ENCODE measurements around the gene SLCO2A1. TPM values are rescaled to one million over a fixed set of nuclear protein-coding genes. Genes with fewer than 3 reads are reported as not detected.

SLCO2A1 gene
- polyA plus RNA-seq, 1 donor (not counting 4 experiments of a cell fraction or from before 2014, with no cell fraction given), result 0.80 TPM

DNA sequence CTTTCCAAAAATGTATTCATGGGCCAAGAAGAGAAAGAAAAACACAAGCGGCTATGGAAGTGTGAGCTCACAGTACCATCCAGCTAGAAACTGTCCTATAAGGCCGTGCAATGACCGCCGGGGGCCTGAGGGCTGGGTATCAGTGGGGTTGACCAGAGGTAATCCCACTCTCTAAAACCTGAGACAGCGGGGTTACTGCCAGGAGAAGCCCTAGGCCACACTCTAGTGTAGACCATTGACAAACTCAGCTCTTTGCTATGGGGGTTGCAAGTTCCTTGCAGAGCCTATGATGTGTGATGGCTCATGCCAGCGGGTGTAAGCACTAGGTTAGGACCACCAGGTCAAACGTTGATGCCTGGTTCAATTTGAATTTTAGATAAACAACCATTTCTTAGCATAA, 25.9 kb upstream of the SLCO2A1 start:
- Histone ChIP-seq H3K27me3 (ENCODE audit: control insufficient read depth, extremely low read depth, insufficient read depth, low read length) (peaks cover 25% of the 10 kb centered on the region), H3K9me1 (ENCODE audit: control insufficient read depth, extremely low read depth, insufficient read depth, low read length) (no peaks in the 10 kb centered on the region), H3K36me3 (ENCODE audit: control insufficient read depth in 2 of 2, extremely low read depth in 1 of 2, insufficient read depth in 2 of 2, low read length in 2 of 2) (no peaks in the 10 kb centered on the region), H3K27ac (ENCODE audit: control insufficient read depth, insufficient read depth, low read length) (no peak overlapping the region), H3K79me2 (ENCODE audit: control insufficient read depth, insufficient read depth, low read length) (no peaks in the 10 kb centered on the region), H3K4me2 (ENCODE audit: control insufficient read depth, extremely low read depth, insufficient read depth, low read depth, low read length) (no peak overlapping the region), H3K9me3 (ENCODE audit: control insufficient read depth, low read depth, low read length) (no peaks in the 10 kb centered on the region), H3K9ac (ENCODE audit: control insufficient read depth, extremely low read depth, insufficient read depth, low read length) (no peak overlapping the region), H4K20me1 (ENCODE audit: control insufficient read depth, extremely low read depth, insufficient read depth, low read length) (no peaks in the 10 kb centered on the region), H2AFZ (ENCODE audit: control insufficient read depth, low read length) (no peak overlapping the region), H3K4me1 (ENCODE audit: control insufficient read depth, extremely low read depth, insufficient read depth, low read length) (no peaks in the 10 kb centered on the region), H3K4me3 (ENCODE audit: control insufficient read depth in 2 of 3, extremely low read depth in 1 of 3, insufficient read depth in 2 of 3, low read depth in 1 of 3, low read length in 3 of 3) (no peak overlapping the region)
- dilution Hi-C loops (cut with MboI; ENCODE audit: extremely low pct_ligation_motif_present, low sequenced_read_pairs), result no loop called here
- FAIRE-seq (no peak), DNase-seq (ENCODE audit: low read depth, low spot score) (no peak)
- TF ChIP-seq EZH2 (IDR thresholded peaks at IDR 0.05; ENCODE audit: low read length), result no peak
- TF ChIP-seq, protein P1, sequence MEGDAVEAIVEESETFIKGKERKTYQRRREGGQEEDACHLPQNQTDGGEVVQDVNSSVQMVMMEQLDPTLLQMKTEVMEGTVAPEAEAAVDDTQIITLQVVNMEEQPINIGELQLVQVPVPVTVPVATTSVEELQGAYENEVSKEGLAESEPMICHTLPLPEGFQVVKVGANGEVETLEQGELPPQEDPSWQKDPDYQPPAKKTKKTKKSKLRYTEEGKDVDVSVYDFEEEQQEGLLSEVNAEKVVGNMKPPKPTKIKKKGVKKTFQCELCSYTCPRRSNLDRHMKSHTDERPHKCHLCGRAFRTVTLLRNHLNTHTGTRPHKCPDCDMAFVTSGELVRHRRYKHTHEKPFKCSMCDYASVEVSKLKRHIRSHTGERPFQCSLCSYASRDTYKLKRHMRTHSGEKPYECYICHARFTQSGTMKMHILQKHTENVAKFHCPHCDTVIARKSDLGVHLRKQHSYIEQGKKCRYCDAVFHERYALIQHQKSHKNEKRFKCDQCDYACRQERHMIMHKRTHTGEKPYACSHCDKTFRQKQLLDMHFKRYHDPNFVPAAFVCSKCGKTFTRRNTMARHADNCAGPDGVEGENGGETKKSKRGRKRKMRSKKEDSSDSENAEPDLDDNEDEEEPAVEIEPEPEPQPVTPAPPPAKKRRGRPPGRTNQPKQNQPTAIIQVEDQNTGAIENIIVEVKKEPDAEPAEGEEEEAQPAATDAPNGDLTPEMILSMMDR (optimal IDR thresholded peaks at IDR 0.05 in 1 of 3, IDR thresholded peaks at IDR 0.05 in 1 of 3, conservative IDR thresholded peaks at IDR 0.05 in 1 of 3; ENCODE audit: extremely low read depth in 1 of 3, insufficient read depth in 2 of 3, low read length in 3 of 3), result no peak

DNA sequence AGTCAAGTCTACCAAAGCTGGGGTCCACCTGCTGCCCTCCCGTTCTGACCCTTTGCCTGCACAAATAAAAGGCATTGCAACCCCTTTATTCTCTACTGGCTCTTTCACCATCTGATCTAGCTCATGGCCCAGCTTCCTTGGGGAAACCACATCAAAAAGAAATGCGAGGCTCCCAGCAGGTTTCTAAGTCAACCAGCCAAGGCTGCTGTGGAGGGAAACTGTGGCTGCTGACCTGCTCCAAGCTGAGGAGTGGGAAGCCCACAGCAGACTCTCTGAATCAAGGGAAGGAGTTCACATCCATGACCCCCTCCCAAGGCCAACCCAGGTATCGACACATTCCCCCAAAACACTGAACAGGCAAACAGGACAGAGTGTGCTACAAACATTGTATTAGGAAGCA, 25.2 kb upstream of the SLCO2A1 start:
- Histone ChIP-seq H3K36me3 (ENCODE audit: control insufficient read depth in 2 of 2, extremely low read depth in 1 of 2, insufficient read depth in 2 of 2, low read length in 2 of 2) (no peaks in the 10 kb centered on the region), H4K20me1 (ENCODE audit: control insufficient read depth, extremely low read depth, insufficient read depth, low read length) (no peaks in the 10 kb centered on the region), H3K27ac (ENCODE audit: control insufficient read depth, insufficient read depth, low read length) (no peak overlapping the region), H3K4me2 (ENCODE audit: control insufficient read depth, extremely low read depth, insufficient read depth, low read depth, low read length) (no peak overlapping the region), H3K4me1 (ENCODE audit: control insufficient read depth, extremely low read depth, insufficient read depth, low read length) (no peaks in the 10 kb centered on the region), H3K9ac (ENCODE audit: control insufficient read depth, extremely low read depth, insufficient read depth, low read length) (no peak overlapping the region), H3K9me1 (ENCODE audit: control insufficient read depth, extremely low read depth, insufficient read depth, low read length) (no peaks in the 10 kb centered on the region), H3K4me3 (ENCODE audit: control insufficient read depth in 2 of 3, extremely low read depth in 1 of 3, insufficient read depth in 2 of 3, low read depth in 1 of 3, low read length in 3 of 3) (no peak overlapping the region), H2AFZ (ENCODE audit: control insufficient read depth, low read length) (no peak overlapping the region), H3K9me3 (ENCODE audit: control insufficient read depth, low read depth, low read length) (no peaks in the 10 kb centered on the region), H3K79me2 (ENCODE audit: control insufficient read depth, insufficient read depth, low read length) (no peaks in the 10 kb centered on the region), H3K27me3 (ENCODE audit: control insufficient read depth, extremely low read depth, insufficient read depth, low read length) (peaks cover 26% of the 10 kb centered on the region)
- dilution Hi-C loops (cut with MboI; ENCODE audit: extremely low pct_ligation_motif_present, low sequenced_read_pairs), result no loop called here
- no peak for DNase-seq (ENCODE audit: low read depth, low spot score)
- no peak for TF ChIP-seq EZH2 (IDR thresholded peaks at IDR 0.05; ENCODE audit: low read length)
- TF ChIP-seq, protein P1 (optimal IDR thresholded peaks at IDR 0.05 in 1 of 3, IDR thresholded peaks at IDR 0.05 in 1 of 3, conservative IDR thresholded peaks at IDR 0.05 in 1 of 3; ENCODE audit: extremely low read depth in 1 of 3, insufficient read depth in 2 of 3, low read length in 3 of 3), result no peak
- no peak for FAIRE-seq

Data from keratinocyte (primary cell).